GM12878 (cell line): ENCODE results near the gene DTNBP1. TPM values are rescaled to one million over a fixed set of nuclear protein-coding genes. Genes with fewer than 3 reads are reported as not detected.

Source experiments
- ATAC-seq: fragments of 200-7000 bp; cut with Tn5 transposase; 3 replicates; pipeline ENCODE4 v1.9.1; 2020; ENCODE audit warnings: mild to moderate bottlenecking, moderate library complexity
- BruUV-seq: library from RNA; stranded (reverse); fragments of 400-500 nt; replicated peaks from 2 replicates; lab custom pipeline; 2021; lab: Mats Ljungman, UMichigan
- CTCF ChIA-PET: fragments of 300-600 bp; sonication (Branson Sonifier 250); formaldehyde crosslinking; extraction: SDS; loops from one replicate; lab custom pipeline; 2021; ENCODE audit warnings: inconsistent platforms; lab: Yijun Ruan, JAX
- POLR2A ChIA-PET: fragments of 350-600 bp; formaldehyde crosslinking; extraction: SDS; loops from one replicate; lab custom pipeline; 2021; ENCODE audit warnings: inconsistent platforms; lab: Charles Lee
- RAD21 ChIA-PET: fragments of 300-600 bp; sonication (Branson Sonifier 250); formaldehyde crosslinking; loops from one replicate; lab custom pipeline; 2023; ENCODE audit warnings: antibody characterized with exemption; ENCODE audit not compliant: unreplicated experiment; lab: Charles Lee
- SMC1A ChIA-PET: fragments of 300-600 bp; sonication (Branson Sonifier 250); formaldehyde crosslinking; loops from one replicate; lab custom pipeline; 2023; ENCODE audit not compliant: unreplicated experiment, uncharacterized antibody; lab: Charles Lee
- DNase-seq: peaks from one replicate; pipeline ENCODE4 v3.0.0-alpha.2; 2011; ENCODE audit warnings: low read depth, low spot score
- FAIRE-seq: peaks from 3 replicates; lab custom pipeline; 2011; peaks lifted over from hg19 to GRCh38; lab: Jason Lieb, UNC
- H2AFZ ChIP-seq: 2 replicates; pipeline ENCODE4 v1.6.0; 2011; ENCODE audit warnings: low read depth, low read length, control low read depth; ENCODE audit not compliant: control insufficient read depth
- H3K27ac ChIP-seq: 2 replicates; pipeline ENCODE4 v1.5.1; 2011; ENCODE audit warnings: control low read depth; ENCODE audit not compliant: control insufficient read depth, insufficient read depth
- H3K27me3 ChIP-seq, 2 experiments: replicated peaks in 1 of 2; 2 replicates each; pipeline versions ENCODE4 v1.6.0 to v1.6.1; 2011; ENCODE audit warnings: low read length in 1 of 2; ENCODE audit not compliant: control insufficient read depth in 2 of 2, insufficient read depth in 2 of 2
- H3K36me3 ChIP-seq, 2 experiments: 2 replicates each; pipeline ENCODE4 v1.5.1; 2011; ENCODE audit warnings: low read length in 1 of 2; ENCODE audit not compliant: control insufficient read depth in 2 of 2, insufficient read depth in 2 of 2
- H3K4me1 ChIP-seq: 2 replicates; pipeline ENCODE4 v1.6.1; 2011; ENCODE audit warnings: mild to moderate bottlenecking, low read length, moderate library complexity, mixed read lengths; ENCODE audit not compliant: control insufficient read depth, insufficient read depth
- H3K4me2 ChIP-seq: 2 replicates; pipeline ENCODE4 v1.6.0; 2011; ENCODE audit warnings: control low read depth; ENCODE audit not compliant: control insufficient read depth, insufficient read depth
- H3K4me3 ChIP-seq: fragments of 200-600 bp; sonication (generic); 2 replicates; pipeline ENCODE4 v1.5.1; 2016
- H3K79me2 ChIP-seq: 2 replicates; pipeline ENCODE4 v1.6.0; 2011; ENCODE audit warnings: low read length; ENCODE audit not compliant: control insufficient read depth, insufficient read depth
- H3K9ac ChIP-seq: 2 replicates; pipeline ENCODE4 v1.8.0; 2011; ENCODE audit warnings: low read length, control low read depth, mixed read lengths; ENCODE audit not compliant: control insufficient read depth, insufficient read depth
- H3K9me3 ChIP-seq: replicated peaks from 3 replicates; pipeline ENCODE4 v1.5.1; 2011; ENCODE audit warnings: mild to moderate bottlenecking, low read length; ENCODE audit not compliant: control insufficient read depth, insufficient read depth
- H4K20me1 ChIP-seq: 2 replicates; pipeline ENCODE4 v1.6.0; 2011; ENCODE audit not compliant: control insufficient read depth, insufficient read depth
- CBX3 ChIP-seq: fragments of 200-600 bp; sonication (generic); IDR thresholded peaks from 2 replicates; pipeline ENCODE4 v1.6.1; 2016; ENCODE audit warnings: low read depth, borderline replicate concordance
- EED ChIP-seq: sonication (generic); IDR thresholded peaks from 2 replicates; pipeline ENCODE4 v1.6.1; 2016; ENCODE audit warnings: antibody characterized with exemption, low read depth
- NBN ChIP-seq: fragments of 450-650 bp; IDR thresholded peaks from 2 replicates; pipeline ENCODE4 v1.6.1; 2016
- NR2F1 ChIP-seq: fragments of 450-650 bp; conservative IDR thresholded peaks from 2 replicates; pipeline ENCODE4 v1.6.1; 2017; ENCODE audit warnings: mild to moderate bottlenecking
- RAD21 ChIP-seq: IDR thresholded peaks from 2 replicates; pipeline ENCODE4 v1.6.1; 2011; ENCODE audit warnings: mild to moderate bottlenecking, low read depth, low read length, moderate library complexity; ENCODE audit not compliant: insufficient read depth
- SMC3 ChIP-seq: IDR thresholded peaks from 2 replicates; pipeline ENCODE4 v1.6.1; 2011; ENCODE audit warnings: low read length, improper control_type of control experiment, borderline replicate concordance
- ZNF217 ChIP-seq: fragments of 450-650 bp; IDR thresholded peaks from 2 replicates; pipeline ENCODE4 v1.6.1; 2017; ENCODE audit warnings: antibody characterized with exemption, mild to moderate bottlenecking
- ZNF24 ChIP-seq: fragments of 450-650 bp; IDR thresholded peaks from 2 replicates; pipeline ENCODE4 v1.6.1; 2017; ENCODE audit warnings: antibody characterized with exemption, mild to moderate bottlenecking
- WGBS: methylation state at CpG from one replicate; pipeline ENCODE4 v1.1.6; 2016; ENCODE audit warnings: low lambda C conversion rate; ENCODE audit not compliant: insufficient replicate concordance, insufficient coverage; ENCODE audit errors: missing lambda C conversion rate; 5-methylcytosine and 5-hydroxymethylcytosine counted together
- in situ Hi-C: fragments of 300-500 bp; cut with MboI; formaldehyde crosslinking; loops from 9 replicates; pipeline ENCODE4 v1.14.3; 2018; ENCODE audit warnings: mixed read lengths
- intact Hi-C: fragments of 100-400 bp; cut with micrococcal nuclease; formaldehyde crosslinking; loops from one replicate; pipeline ENCODE4 v1.14.2; 2022; ENCODE audit not compliant: unreplicated experiment
- polyA plus RNA-seq, 11 experiments: library from polyadenylated mRNA; depleted of rRNA in 4 of 11; unstranded in 6 of 11; stranded (reverse) in 5 of 11; fragments of >200 nt; fragmentation: Nextera tagmentation in 4 of 11; fragmentation: Illumina TruSeq in 1 of 11; extraction: Ambion mirVana in 4 of 11; extraction: Trizol in 1 of 11; gene quantifications; 1 replicate in 1 of 11; 2 replicates in 10 of 11; pipeline versions ENCODE4 v1.2.1 to v1.2.3, GENCODE V29; 2011 to 2016; ENCODE audit warnings: inconsistent platforms in 2 of 11, missing spikeins in 2 of 11, low read depth in 1 of 11
- total RNA-seq, 4 experiments: library from RNA; depleted of rRNA in 3 of 4; stranded (reverse); fragments of >200 nt in 3 of 4; fragmentation: Illumina TruSeq in 1 of 4; extraction: Trizol in 1 of 4; gene quantifications; 2 replicates each; pipeline versions ENCODE4 v1.2.1 to v1.2.3, GENCODE V29; 2013 to 2021

DTNBP1 gene
- total and polyA plus RNA-seq, 10 of the 15 experiments (the other 5 are each of a cell fraction or from before 2014, with no cell fraction given): 7.1 to 40.3 (median 20.1) TPM

DNA sequence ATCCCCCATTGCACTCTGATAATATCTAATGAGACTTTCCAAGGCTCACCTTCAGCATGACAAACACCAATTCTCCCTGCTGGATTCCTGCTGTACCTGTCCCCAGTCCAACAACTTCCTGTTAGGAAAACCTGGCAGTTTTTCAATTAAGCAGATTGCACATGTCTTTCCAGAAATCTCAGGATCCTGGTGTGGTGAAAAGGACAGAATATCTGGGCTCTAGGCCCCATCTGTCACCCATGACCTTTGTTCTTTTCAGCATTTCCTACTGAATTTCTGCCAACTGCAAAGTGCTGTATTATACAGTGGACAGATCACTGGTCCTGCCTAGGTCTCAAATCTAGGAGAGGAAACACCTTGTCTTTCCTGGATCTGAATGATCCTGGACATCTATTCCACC is 27.7 kb upstream of the DTNBP1 start:
- ChIA-PET SMC1A (no interaction called here), RAD21 (no interaction called here), CTCF (no interaction called here), POLR2A (interaction anchor here (1.8 kb wide), 1 partner anchor 515 kb away, joined by 5 read pairs; no protein-coding TSS in a partner anchor)
- TF ChIP-seq NR2F1: 0 out of 2 replicates have a peak, but pooled peaks have one; percentile 31
- TF ChIP-seq RAD21: no peak
- no peak for TF ChIP-seq ZNF24
- TF ChIP-seq EED: no peak
- Histone ChIP-seq H4K20me1 (no peaks in the 10 kb centered on the region), H3K4me1 (no peaks in the 10 kb centered on the region; the same call in 1 of the 2 replicates), H2AFZ (no peak overlapping the region; the same call in 1 of the 2 replicates), H3K79me2 (no peaks in the 10 kb centered on the region), H3K9ac (no peak overlapping the region), H3K36me3 (no peaks in the 10 kb centered on the region), H3K27me3 (0 out of 4 replicates have a peak, but pooled peaks cover 0 to 3% of the 10 kb centered on the region in 2 experiments), H3K9me3 (no peaks in the 10 kb centered on the region), H3K4me2 (no peak overlapping the region), H3K27ac (no peak overlapping the region), H3K4me3 (no peak overlapping the region)
- FAIRE-seq (no peak), ATAC-seq (no peak), DNase-seq (no peak)
- intact Hi-C loops (loop anchor here (5.0 kb wide), 2 partner anchors 187 to 352 kb away; no protein-coding TSS in a partner anchor), in situ Hi-C loops (loop anchor here (5.0 kb wide), 2 partner anchors 437 to 492 kb away; partner anchors contain the start of gene MYLIP)
- no TSS peak for BruUV-seq

DNA sequence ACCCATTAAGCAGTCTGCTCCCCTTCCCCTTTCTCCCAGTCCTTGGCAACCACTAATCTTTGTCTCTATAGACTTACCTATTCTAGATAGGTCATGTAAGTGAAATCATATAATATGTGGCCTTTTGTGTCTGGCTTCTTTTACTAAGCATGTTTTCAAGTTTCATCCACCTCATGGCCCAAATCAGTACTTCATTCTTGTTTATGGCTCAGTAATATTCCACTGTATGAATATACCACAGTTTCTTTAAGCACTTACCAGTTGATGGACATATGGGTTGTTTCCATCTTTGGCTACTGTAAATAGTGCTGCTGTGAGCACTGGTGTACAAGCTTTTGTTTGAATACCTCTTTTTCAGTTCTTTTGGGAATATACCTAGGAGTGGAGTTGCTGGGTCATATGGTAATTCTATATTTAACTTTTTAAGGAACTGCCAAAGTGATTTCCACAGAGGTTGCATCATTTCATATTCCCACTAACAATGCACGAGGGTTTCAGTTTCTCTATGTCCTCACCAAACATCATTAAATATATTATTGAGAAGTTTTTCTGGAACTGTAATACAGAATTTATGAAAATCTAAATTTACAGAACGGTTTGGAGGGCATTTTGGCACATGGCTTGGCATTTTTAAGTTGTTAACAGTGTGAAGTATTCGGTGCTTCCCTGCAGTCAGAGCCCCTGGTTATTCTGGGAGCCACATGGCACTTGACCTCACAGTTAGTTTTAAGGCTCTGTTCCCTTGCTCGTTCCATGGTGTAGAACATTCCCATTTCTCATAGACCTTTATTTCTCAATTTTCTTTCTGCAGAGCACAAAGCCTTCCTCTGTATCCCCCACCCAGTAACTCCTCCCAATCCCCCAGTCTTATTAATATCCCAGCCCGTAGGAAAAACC is 27.0 kb upstream of the DTNBP1 start:
- WGBS: 40% methylated on average over 5 of the region's 5 CpGs
- DNase-seq (no peak), ATAC-seq (no peak)
- in situ Hi-C loops: loop anchor here (5.0 kb wide), 2 partner anchors 437 to 492 kb away; partner anchors contain the start of gene MYLIP
- TF ChIP-seq SMC3: no peak
- TF ChIP-seq ZNF24: peak; percentile 83
- no peak for TF ChIP-seq CBX3
- TF ChIP-seq NBN: no peak
- 0 out of 2 replicates have a peak, but pooled peaks have one; percentile 34 for TF ChIP-seq ZNF217
- TF ChIP-seq, all 136 proteins: peak for 2
- no peak for FAIRE-seq
- Histone ChIP-seq H3K4me1 (no peaks in the 10 kb centered on the region; the same call in 1 of the 2 replicates), H3K27ac (no peak overlapping the region), H3K27me3 (0 out of 4 replicates have a peak, but pooled peaks cover 0 to 3% of the 10 kb centered on the region in 2 experiments), H3K36me3 (no peaks in the 10 kb centered on the region), H2AFZ (no peak overlapping the region), H3K79me2 (no peaks in the 10 kb centered on the region), H3K4me2 (no peak overlapping the region), H3K9me3 (no peaks in the 10 kb centered on the region), H4K20me1 (no peaks in the 10 kb centered on the region), H3K4me3 (no peak overlapping the region), H3K9ac (no peak overlapping the region)
- POLR2A ChIA-PET: no interaction called here
- RAD21 ChIA-PET: no interaction called here
- intact Hi-C loops: loop anchor here (5.0 kb wide), 2 partner anchors 187 to 352 kb away; no protein-coding TSS in a partner anchor
- no TSS peak for BruUV-seq
- CTCF ChIA-PET: interaction anchor here (1.0 kb wide), 1 partner anchor 493 kb away, joined by 3 read pairs; no protein-coding TSS in a partner anchor
- SMC1A ChIA-PET: interaction anchor here (0.7 to 1.6 kb wide), 2 partner anchors 31 to 212 kb away, joined by 4 to 5 read pairs; no protein-coding TSS in a partner anchor
